ENCODE data around the gene IL18RAP.

IL18RAP gene

GRCh38 chr2:102399499-102400141 lies 23.3 kb upstream of the IL18RAP start:
- Mint-ChIP-seq H3K9me3 (no peaks in the 10 kb centered on the region), H3K27me3 (no peaks in the 10 kb centered on the region), H3K36me3 (ENCODE audit: insufficient read depth) (no peaks in the 10 kb centered on the region), H3K27ac (ENCODE audit: low read depth) (peak overlapping the region; percentile 52), H3K4me1 (peaks cover 8% of the 10 kb centered on the region), H3K4me3 (no peak overlapping the region)
- DNase-seq (ENCODE audit: low spot score in 2 of 2), result no peak
- ATAC-seq (replicated peaks; ENCODE audit: extremely low read depth, poor library complexity, severe bottlenecking), result no peak

DNA sequence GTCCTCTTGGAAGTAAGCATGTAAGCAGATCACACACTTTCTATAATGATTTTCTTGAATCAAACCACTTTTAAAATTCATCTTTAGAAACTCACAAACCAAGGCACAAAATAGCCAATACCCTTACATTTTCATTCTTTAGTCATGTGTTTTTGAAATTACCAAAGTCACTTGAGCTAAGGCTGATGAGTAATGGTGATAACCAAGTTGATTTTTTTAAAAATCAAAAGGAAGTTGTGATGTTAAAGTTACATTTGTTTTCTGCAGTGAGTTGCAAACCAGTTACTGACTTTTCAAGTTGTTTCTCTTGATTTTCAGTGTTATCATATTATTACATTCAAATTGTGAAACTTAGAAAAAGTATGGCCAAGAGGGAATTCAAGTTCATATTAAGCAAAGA lies 21.5 kb upstream of the IL18RAP start:
- Mint-ChIP-seq H3K9me3 (no peaks in the 10 kb centered on the region), H3K27ac (ENCODE audit: low read depth) (no peak overlapping the region), H3K4me3 (no peak overlapping the region), H3K27me3 (no peaks in the 10 kb centered on the region), H3K36me3 (ENCODE audit: insufficient read depth) (no peaks in the 10 kb centered on the region), H3K4me1 (peaks cover 8% of the 10 kb centered on the region)
- DNase-seq (ENCODE audit: low spot score in 2 of 2) (no peak), ATAC-seq (replicated peaks; ENCODE audit: extremely low read depth, poor library complexity, severe bottlenecking) (no peak)

DNA sequence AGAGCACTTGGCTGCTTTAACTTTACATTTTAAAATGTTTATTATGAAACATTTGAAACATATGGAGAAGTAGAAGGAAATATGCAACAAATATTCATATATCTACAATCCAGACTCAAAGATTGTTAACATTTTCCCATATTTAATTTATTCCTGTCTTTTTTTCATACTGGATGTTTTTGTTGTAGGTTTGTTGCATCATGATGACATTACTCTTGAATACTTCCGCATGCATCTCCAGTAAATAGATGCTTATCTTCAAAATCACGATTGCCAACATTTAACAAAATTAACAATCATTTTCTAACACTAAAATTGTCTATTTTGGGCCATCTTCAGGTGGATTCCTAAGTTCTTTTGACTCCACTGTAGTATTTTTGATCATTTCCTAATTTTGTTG lies 21.1 kb upstream of the IL18RAP start:
- Mint-ChIP-seq H3K36me3 (ENCODE audit: insufficient read depth) (no peaks in the 10 kb centered on the region), H3K4me3 (no peak overlapping the region), H3K9me3 (no peaks in the 10 kb centered on the region), H3K27ac (ENCODE audit: low read depth) (no peak overlapping the region), H3K4me1 (peaks cover 8% of the 10 kb centered on the region), H3K27me3 (no peaks in the 10 kb centered on the region)
- no peak for DNase-seq (ENCODE audit: low spot score in 2 of 2)
- no peak for ATAC-seq (replicated peaks; ENCODE audit: extremely low read depth, poor library complexity, severe bottlenecking)

GRCh38 chr2:102410952-102411351 lies 12.0 kb upstream of the IL18RAP start:
- Mint-ChIP-seq H3K4me1 (no peaks in the 10 kb centered on the region), H3K9me3 (no peaks in the 10 kb centered on the region), H3K4me3 (no peak overlapping the region), H3K36me3 (ENCODE audit: insufficient read depth) (peaks cover 2% of the 10 kb centered on the region), H3K27ac (ENCODE audit: low read depth) (no peak overlapping the region), H3K27me3 (no peaks in the 10 kb centered on the region)
- ATAC-seq (replicated peaks; ENCODE audit: extremely low read depth, poor library complexity, severe bottlenecking) (no peak), DNase-seq (ENCODE audit: low spot score in 2 of 2) (no peak)

GRCh38 chr2:102412199-102412598 lies 10.8 kb upstream of the IL18RAP start:
- peaks cover 2% of the 10 kb centered on the region for H3K36me3 Mint-ChIP-seq (ENCODE audit: insufficient read depth)
- no peaks in the 10 kb centered on the region for H3K9me3 Mint-ChIP-seq
- no peaks in the 10 kb centered on the region for H3K27me3 Mint-ChIP-seq
- DNase-seq (ENCODE audit: low spot score in 2 of 2) (no peak), ATAC-seq (replicated peaks; ENCODE audit: extremely low read depth, poor library complexity, severe bottlenecking) (no peak)
- peaks cover 9% of the 10 kb centered on the region for H3K4me1 Mint-ChIP-seq
- no peak overlapping the region for H3K27ac Mint-ChIP-seq (ENCODE audit: low read depth)
- no peak overlapping the region for H3K4me3 Mint-ChIP-seq

DNA sequence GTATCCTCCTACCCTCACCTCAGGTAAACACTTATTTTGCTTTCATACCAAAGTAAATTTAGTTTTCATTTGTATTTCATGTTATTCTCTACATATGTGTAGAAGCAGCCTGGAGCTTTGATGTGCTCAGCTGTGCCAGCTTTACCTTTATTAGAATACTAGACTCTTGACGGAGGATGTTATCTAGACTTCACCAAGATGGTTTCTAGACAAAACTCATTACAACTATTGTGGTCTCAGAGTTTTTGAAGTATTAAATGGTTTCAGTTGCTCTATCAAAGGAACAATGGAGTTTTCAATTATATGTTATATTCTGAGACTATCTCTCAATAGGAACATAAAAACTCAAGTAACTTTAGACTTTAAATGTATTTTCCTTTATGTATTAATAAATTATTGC lies 5.0 kb upstream of the IL18RAP start:
- Mint-ChIP-seq H3K9me3 (no peaks in the 10 kb centered on the region), H3K36me3 (ENCODE audit: insufficient read depth) (peaks cover 11% of the 10 kb centered on the region), H3K4me3 (peak overlapping the region; percentile 68), H3K27me3 (no peaks in the 10 kb centered on the region), H3K4me1 (peaks cover 52% of the 10 kb centered on the region), H3K27ac (ENCODE audit: low read depth) (peak overlapping the region; percentile 95)
- DNase-seq (ENCODE audit: low spot score in 2 of 2) (no peak), ATAC-seq (replicated peaks; ENCODE audit: extremely low read depth, poor library complexity, severe bottlenecking) (peak; percentile 94)

- DNase-seq (ENCODE audit: low spot score in 2 of 2), result no peak
- Mint-ChIP-seq H3K27ac (ENCODE audit: low read depth) (peak overlapping the region; percentile 95), H3K9me3 (no peaks in the 10 kb centered on the region), H3K36me3 (ENCODE audit: insufficient read depth) (peaks cover 11% of the 10 kb centered on the region), H3K4me3 (peak overlapping the region; percentile 62), H3K4me1 (peaks cover 57% of the 10 kb centered on the region), H3K27me3 (no peaks in the 10 kb centered on the region)
- ATAC-seq (replicated peaks; ENCODE audit: extremely low read depth, poor library complexity, severe bottlenecking), result peak; percentile 78
These were observed 4.5 kb upstream of the IL18RAP start for GRCh38 chr2:102418421-102418961.

DNA sequence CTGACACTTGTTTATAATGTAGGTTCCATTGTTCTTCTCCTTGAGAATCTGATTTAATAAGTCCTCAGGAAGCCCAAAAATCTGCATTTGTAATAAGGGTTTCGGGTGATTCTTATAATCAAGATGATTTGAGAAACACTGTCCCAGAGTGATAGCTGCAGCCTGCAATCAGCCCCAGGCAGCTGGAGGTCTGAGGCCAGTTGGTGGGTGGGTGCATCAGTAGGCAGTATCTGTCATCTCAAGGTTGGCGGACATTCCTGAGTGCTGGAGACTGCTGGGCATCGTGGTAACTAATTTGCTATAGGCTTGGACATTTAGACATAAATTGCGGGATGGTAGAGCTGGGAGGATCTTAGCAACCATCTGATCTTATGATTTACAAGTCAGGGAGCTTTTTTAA lies 2.7 kb upstream of the IL18RAP start:
- no peaks in the 10 kb centered on the region for H3K9me3 Mint-ChIP-seq
- H3K27ac Mint-ChIP-seq (ENCODE audit: low read depth), result no peak overlapping the region
- H3K4me3 Mint-ChIP-seq, result peak overlapping the region; percentile 62
- no peaks in the 10 kb centered on the region for H3K27me3 Mint-ChIP-seq
- peaks cover 13% of the 10 kb centered on the region for H3K36me3 Mint-ChIP-seq (ENCODE audit: insufficient read depth)
- DNase-seq (ENCODE audit: low spot score in 2 of 2) (no peak), ATAC-seq (replicated peaks; ENCODE audit: extremely low read depth, poor library complexity, severe bottlenecking) (no peak)
- peaks cover 63% of the 10 kb centered on the region for H3K4me1 Mint-ChIP-seq

DNA sequence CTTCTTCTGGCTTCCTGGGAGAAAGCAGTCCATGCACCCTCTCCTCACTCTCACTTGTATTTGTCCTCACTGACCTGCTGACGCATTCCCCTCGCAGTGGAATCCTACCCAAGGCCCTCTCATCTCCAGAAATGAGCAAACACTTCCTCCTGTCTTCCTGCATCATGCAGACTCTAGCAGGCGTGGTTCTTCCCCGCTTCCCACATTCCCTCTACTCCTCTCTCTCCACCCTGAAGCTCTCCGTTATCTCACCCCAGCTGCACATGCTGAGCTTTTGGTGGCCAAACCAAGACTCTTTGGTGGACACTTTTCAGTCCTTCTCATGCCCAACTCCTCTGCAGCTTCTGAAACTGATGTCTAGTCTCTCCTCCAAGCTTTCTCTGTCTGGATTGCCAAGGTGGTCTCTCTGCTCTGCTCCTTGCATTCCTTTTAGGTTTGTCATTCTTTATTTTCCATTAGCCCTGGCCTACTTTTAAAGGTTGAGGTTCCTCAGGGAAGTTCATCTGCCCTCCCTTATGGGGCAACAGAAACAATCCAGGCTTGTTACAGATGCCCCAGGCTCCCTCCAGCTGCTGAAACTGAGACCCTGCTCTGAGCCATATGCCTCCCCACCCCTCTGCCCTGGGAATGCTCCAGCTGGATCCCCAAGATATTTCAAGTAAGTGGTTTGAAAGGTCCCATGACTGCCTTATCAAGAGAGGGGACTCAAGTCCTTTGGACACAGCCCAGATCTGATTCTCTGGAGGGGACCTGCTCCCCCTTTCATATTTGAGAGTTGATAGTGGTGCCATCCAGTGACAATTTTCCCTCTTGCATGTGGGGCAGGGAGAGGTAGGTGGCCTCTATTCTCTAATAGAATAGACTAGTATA lies 835 bp upstream of the IL18RAP start:
- DNase-seq (ENCODE audit: low spot score in 2 of 2), result no peak
- peak overlapping the region; percentile 37 for H3K4me3 Mint-ChIP-seq
- no peaks in the 10 kb centered on the region for H3K27me3 Mint-ChIP-seq
- H3K36me3 Mint-ChIP-seq (ENCODE audit: insufficient read depth), result peaks cover 13% of the 10 kb centered on the region
- H3K9me3 Mint-ChIP-seq, result no peaks in the 10 kb centered on the region
- H3K4me1 Mint-ChIP-seq, result peaks cover 60% of the 10 kb centered on the region
- peak overlapping the region; percentile 9 for H3K27ac Mint-ChIP-seq (ENCODE audit: low read depth)
- no peak for ATAC-seq (replicated peaks; ENCODE audit: extremely low read depth, poor library complexity, severe bottlenecking)

DNA sequence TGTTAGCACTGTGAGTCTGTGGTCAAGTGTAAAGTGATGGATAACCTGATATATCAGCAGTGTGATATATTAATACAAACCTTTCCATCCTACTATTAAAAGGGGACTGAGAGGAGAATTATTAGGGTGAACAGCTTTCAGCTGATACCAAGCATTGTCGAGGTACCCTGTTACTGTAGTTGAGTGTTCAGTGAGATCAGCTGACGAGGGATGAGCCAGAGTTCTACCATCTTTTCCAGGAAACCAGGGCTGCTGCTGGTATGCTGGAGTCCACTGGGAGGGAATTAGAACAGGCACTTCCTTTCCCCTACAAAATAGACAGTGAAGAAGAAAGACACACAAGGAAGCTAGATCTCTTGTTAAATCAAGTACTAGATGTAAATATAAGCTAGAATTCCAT lies 408 bp downstream of the IL18RAP start:
- no peak for ATAC-seq (replicated peaks; ENCODE audit: extremely low read depth, poor library complexity, severe bottlenecking)
- H3K27me3 Mint-ChIP-seq, result no peaks in the 10 kb centered on the region
- peaks cover 58% of the 10 kb centered on the region for H3K4me1 Mint-ChIP-seq
- H3K4me3 Mint-ChIP-seq, result peak overlapping the region; percentile 37
- H3K27ac Mint-ChIP-seq (ENCODE audit: low read depth), result peak overlapping the region; percentile 9
- no peak for DNase-seq (ENCODE audit: low spot score in 2 of 2)
- peaks cover 10% of the 10 kb centered on the region for H3K36me3 Mint-ChIP-seq (ENCODE audit: insufficient read depth)
- H3K9me3 Mint-ChIP-seq, result no peaks in the 10 kb centered on the region

- H3K4me1 Mint-ChIP-seq, result peaks cover 57% of the 10 kb centered on the region
- H3K4me3 Mint-ChIP-seq, result no peak overlapping the region
- no peak overlapping the region for H3K27ac Mint-ChIP-seq (ENCODE audit: low read depth)
- H3K27me3 Mint-ChIP-seq, result no peaks in the 10 kb centered on the region
- no peaks in the 10 kb centered on the region for H3K9me3 Mint-ChIP-seq
- no peak for DNase-seq (ENCODE audit: low spot score in 2 of 2)
- ATAC-seq (replicated peaks; ENCODE audit: extremely low read depth, poor library complexity, severe bottlenecking), result peak; percentile 14
- peaks cover 7% of the 10 kb centered on the region for H3K36me3 Mint-ChIP-seq (ENCODE audit: insufficient read depth)
These were observed 1.8 kb downstream of the IL18RAP start for GRCh38 chr2:102424754-102425153.

GRCh38 chr2:102425441-102426132 lies 2.6 kb downstream of the IL18RAP start:
- H3K4me3 Mint-ChIP-seq, result no peak overlapping the region
- peaks cover 5% of the 10 kb centered on the region for H3K36me3 Mint-ChIP-seq (ENCODE audit: insufficient read depth)
- ATAC-seq (replicated peaks; ENCODE audit: extremely low read depth, poor library complexity, severe bottlenecking) (no peak), DNase-seq (ENCODE audit: low spot score in 2 of 2) (no peak)
- no peaks in the 10 kb centered on the region for H3K27me3 Mint-ChIP-seq
- H3K4me1 Mint-ChIP-seq, result peaks cover 51% of the 10 kb centered on the region
- no peak overlapping the region for H3K27ac Mint-ChIP-seq (ENCODE audit: low read depth)
- no peaks in the 10 kb centered on the region for H3K9me3 Mint-ChIP-seq
